NCI-H2081 (cell line): Measurements from ENCODE around the gene ERMARD.
"Not testable (repeated sequence)": the region's sequence is repeated elsewhere in the genome, so short reads cannot be mapped to it uniquely, and the experiment has no call there.

ENCODE experiments used
- DNase-seq, 2 experiments: peaks; one replicate each; lab custom pipeline; 2025; lab: John Stamatoyannopoulos, UW

The ERMARD gene

GRCh38 chr6:169738204-169738975 is 13.0 kb upstream of the ERMARD start:
- no peak for DNase-seq

- DNase-seq: no peak
These were observed 12.4 kb upstream of the ERMARD start for GRCh38 chr6:169738976-169739529.

GRCh38 chr6:169741344-169741743 is 10.1 kb upstream of the ERMARD start:
- no peak for DNase-seq

GRCh38 chr6:169745405-169745804 is 6.0 kb upstream of the ERMARD start:
- DNase-seq: no peak

DNA sequence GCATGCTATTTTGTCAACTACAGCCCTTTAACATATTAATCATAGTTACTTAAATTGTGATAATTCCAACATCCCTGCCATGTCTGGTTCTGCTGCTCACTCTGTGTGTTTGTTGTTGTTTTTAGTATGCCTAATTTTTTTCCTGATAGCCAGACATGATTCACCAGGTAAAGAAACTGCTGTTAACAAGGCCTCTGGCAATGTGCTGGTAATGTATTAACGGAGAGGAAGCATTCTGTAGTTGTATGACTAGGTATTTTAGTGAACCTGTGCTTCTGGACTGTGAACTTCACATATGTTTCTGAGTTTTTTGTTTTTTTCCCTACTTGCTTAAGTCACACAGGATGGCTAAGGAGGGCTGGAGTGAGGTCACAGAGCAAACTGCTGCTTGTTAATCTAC is 4.9 kb upstream of the ERMARD start:
- no peak for DNase-seq

DNA sequence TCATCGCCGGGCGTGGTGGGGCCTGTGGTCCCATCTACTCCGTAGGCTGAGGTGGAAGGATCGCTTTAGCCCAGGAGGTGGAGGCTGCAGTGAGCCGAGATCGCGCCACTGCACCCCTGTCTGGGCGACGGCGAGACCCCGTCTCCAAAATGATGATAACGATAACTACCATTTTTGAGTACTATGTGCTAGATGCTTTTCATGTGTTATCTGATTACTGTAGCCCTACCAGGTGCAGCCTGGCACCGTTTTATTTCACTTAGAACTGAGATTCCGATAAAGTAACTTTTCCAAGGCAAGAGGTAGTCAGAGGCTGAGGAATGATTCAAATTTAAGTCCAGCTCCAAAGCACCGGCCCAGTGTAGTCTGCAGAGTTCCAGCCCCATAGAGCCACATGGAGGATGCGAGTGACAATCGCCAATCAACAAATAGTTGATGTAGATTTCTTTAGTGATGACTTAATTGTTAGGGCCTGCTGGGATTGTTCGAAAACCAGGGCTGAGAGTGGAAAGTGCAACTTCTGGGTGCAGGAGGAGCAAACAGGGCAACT is 727 bp downstream of the ERMARD start:
- DNase-seq: no peak

DNA sequence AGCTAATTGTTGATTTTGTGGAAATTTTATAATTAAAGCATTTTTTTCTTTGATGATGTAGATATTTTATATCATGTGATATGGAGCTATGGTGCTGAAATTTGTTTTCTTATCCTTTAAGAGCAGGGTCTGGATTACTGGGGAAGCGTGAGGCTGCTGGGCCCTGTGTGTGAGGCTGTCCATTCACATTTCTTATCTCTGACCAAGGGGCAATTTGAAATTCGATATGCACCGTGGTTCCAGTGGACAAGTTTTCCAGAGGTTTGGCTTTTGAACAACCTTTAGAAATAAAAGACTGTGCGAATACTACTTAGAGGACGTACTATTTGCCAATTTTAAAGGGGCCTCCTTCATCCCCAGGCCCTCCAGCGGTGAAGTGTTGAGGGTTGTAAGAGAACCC is 3.7 kb downstream of the ERMARD start:
- no peak for DNase-seq

DNA sequence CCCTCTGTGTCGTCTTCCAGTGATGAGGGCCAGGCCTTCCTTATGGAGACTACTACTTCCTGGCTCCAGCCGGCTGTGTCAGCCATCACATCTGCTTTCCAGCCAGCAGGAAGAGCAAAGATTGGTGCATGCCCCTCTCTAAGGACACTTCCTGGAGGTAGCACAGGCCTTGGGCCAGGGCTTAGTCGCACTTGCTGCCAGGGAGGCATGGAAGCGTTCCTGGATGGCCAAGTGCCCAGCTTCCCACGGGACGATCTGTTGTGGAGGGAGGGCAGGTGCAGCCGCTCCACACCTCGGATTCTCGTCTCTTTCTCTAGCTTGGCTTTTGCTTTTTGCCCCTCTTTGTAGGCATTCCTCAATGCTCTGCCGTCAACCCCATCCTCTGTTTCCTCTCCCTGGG is 11.9 kb downstream of the ERMARD start:
- DNase-seq: no peak

DNA sequence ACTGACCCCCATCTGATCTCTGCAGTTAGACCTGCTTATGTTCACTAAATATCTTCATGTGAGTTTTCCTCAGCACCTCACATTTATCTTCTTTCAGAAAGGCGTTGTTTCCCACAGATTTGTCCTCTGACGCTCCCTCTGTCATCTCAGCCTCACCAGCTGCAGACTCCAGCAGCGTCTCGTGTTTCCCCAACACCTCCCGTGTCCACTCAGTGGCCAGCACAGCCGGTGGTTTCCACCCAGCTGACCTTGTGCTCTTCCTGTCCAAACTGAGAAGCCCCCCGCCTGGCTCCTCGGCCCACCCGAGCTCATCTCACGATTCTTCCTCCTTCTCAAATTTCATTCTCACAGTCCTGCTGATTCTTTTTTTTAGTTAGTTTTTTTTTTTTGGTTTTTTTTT is 12.5 kb downstream of the ERMARD start:
- no peak for DNase-seq

GRCh38 chr6:169765789-169766188 is 14.4 kb downstream of the ERMARD start:
- not testable (repeated sequence) for DNase-seq

GRCh38 chr6:169766232-169766631 is 14.8 kb downstream of the ERMARD start:
- DNase-seq: no peak

GRCh38 chr6:169766921-169767736 is 15.7 kb downstream of the ERMARD start:
- DNase-seq: no peak

GRCh38 chr6:169774347-169774746 is 22.9 kb downstream of the ERMARD start:
- DNase-seq: no peak

- DNase-seq: no peak
These were observed 23.9 kb downstream of the ERMARD start for GRCh38 chr6:169775321-169775720.

- DNase-seq: no peak
These were observed 25.0 kb downstream of the ERMARD start for GRCh38 chr6:169776379-169776778.

GRCh38 chr6:169777896-169778295 is 26.5 kb downstream of the ERMARD start:
- no peak for DNase-seq

GRCh38 chr6:169778646-169779045 is 27.2 kb downstream of the ERMARD start:
- DNase-seq: no peak

DNA sequence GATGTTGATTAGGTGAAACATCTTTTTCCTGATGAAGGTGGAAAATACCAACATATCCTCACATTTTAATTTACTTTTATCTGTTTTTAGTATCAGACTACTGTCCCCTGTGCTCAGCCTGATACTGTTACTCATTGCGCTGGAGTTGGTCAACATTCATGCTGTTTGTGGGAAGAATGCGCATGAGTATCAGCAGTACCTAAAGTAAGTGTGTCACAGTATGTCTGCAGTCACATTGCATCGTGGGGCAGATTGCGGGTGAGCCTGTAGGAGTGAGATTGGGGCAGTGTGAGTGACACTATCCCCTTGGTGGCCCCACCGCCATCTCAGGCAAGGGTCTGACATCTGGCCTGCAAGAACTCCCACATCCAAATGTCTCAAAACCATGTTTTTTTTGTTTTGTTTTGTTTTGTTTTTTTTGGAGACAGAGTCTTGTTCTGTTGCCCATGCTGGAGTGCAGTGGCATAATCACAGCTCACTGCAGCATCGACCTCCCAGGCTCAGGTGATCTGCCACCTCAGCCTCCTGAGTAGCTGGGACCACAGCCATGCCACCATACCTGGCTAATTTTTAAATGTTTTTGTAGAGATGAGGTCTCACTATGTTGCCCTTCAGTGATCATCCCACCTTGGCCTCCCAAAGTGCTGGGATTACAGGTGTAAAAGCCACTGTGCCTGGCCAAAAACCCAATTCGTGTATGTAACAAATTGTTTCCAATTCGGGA is 27.8 kb downstream of the ERMARD start:
- DNase-seq: no peak

- no peak for DNase-seq
These were observed 28.5 kb downstream of the ERMARD start for GRCh38 chr6:169779896-169780295.

DNA sequence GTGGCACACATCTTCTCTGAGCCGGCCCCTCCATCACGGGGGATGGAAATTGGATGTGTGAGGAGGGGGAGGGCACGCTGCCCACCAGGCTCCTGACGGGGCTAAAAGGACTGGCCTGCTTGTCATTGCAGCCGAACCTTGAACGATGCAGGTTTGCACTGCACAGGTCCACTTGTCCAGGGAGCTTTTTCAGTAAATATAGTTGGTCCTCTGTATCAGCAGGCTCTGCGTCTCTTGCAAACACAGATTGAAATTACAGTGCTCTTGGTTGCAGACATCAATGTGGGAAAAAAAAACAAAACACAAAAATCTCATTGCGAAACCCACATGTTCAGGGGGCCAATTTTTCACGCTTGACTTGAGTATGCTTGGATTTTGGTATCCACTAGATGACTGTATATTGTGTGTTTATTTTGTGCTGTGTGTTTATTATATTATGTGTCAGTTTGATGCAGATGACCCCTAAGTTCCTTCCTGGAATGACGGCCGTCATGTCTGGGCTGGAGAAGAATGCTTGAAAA is 29.2 kb downstream of the ERMARD start:
- no peak for DNase-seq

- DNase-seq: no peak
These were observed 31.5 kb downstream of the ERMARD start for GRCh38 chr6:169782966-169783365.

DNA sequence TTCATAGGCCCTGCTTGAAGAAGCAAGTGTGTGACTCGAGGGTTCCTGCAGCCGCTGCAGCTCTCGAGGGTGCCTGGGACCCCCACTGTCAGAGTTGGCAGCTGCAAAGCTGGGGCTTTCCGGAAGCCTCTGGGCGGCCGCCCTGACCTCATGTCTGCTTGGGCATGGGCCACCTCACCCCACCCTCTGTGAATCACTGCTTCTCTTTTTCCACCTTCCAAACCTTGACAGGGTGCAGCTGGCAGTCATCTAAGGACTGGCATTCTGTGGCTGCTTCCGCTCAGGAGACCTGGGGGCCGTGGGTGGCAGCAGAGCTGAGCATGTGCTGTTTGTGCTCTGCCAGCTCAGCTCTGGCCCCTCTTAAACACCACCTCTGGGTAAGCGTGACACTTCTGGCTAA is 32.0 kb downstream of the ERMARD start:
- no peak for DNase-seq
